Mucosa of descending colon (tissue), 3 donors: ENCODE measurements around the gene DLGAP1. TPM values are rescaled to one million over a fixed set of nuclear protein-coding genes. Genes with fewer than 3 reads are reported as not detected.

Experiments
- ATAC-seq: fragments of 200-7000 bp; cut with Tn5 transposase; one replicate; pipeline ENCODE4 v1.9.1; 2020; ENCODE audit warnings: mild to moderate bottlenecking, moderate library complexity
- DNase-seq, 3 donors: peaks; one replicate each; pipeline ENCODE4 v3.0.0-alpha.2; 2020
- H3K36me3 ChIP-seq: fragments of 200-600 bp; one replicate; pipeline ENCODE4 v1.8.0; 2021; ENCODE audit warnings: low read depth, mild to moderate bottlenecking
- H3K4me1 ChIP-seq: fragments of 200-600 bp; one replicate; pipeline ENCODE4 v1.8.0; 2021; ENCODE audit warnings: low read depth, mild to moderate bottlenecking
- H3K4me3 ChIP-seq: fragments of 200-600 bp; one replicate; pipeline ENCODE4 v1.8.0; 2021; ENCODE audit warnings: mild to moderate bottlenecking
- H3K9me3 ChIP-seq: fragments of 200-600 bp; one replicate; pipeline ENCODE4 v1.8.0; 2021; ENCODE audit warnings: mild to moderate bottlenecking
- intact Hi-C, 2 donors: fragments of 100-400 bp; cut with DNase I in 1 of 2; cut with micrococcal nuclease in 1 of 2; formaldehyde crosslinking; loops; one replicate each; pipeline versions ENCODE4 v1.11.0 to v1.11.1; 2022; cut with DNase I, micrococcal nuclease
- total RNA-seq, 3 donors: library from RNA; stranded (reverse); fragmentation: NEBNext Ultra II Directional in 2 of 3; extraction: Animal tissue kit (Norgen Biotek cat#: 25700) in 2 of 3; gene quantifications; one replicate each; pipeline versions ENCODE4 v1.2.1 to v1.2.4, GENCODE V29; 2021 to 2023
- TF ChIP-seq, protein P1 (sequence below): fragments of 200-600 bp; IDR thresholded peaks from one replicate; pipeline ENCODE4 v1.8.0; 2022; ENCODE audit warnings: antibody characterized with exemption, mild to moderate bottlenecking
- donor health status: DM: no; HTN: no; CAD: no; lungs with moderate emphysema.
- donor health status: DM: no; HTN: no; CAD: no.
- donor health status: DM: no; HTN: yes; CAD: no.

Gene DLGAP1
- total RNA-seq, 3 donors from 2014 or later: 0.46 to 6.8 (median 4.1) TPM

DNA sequence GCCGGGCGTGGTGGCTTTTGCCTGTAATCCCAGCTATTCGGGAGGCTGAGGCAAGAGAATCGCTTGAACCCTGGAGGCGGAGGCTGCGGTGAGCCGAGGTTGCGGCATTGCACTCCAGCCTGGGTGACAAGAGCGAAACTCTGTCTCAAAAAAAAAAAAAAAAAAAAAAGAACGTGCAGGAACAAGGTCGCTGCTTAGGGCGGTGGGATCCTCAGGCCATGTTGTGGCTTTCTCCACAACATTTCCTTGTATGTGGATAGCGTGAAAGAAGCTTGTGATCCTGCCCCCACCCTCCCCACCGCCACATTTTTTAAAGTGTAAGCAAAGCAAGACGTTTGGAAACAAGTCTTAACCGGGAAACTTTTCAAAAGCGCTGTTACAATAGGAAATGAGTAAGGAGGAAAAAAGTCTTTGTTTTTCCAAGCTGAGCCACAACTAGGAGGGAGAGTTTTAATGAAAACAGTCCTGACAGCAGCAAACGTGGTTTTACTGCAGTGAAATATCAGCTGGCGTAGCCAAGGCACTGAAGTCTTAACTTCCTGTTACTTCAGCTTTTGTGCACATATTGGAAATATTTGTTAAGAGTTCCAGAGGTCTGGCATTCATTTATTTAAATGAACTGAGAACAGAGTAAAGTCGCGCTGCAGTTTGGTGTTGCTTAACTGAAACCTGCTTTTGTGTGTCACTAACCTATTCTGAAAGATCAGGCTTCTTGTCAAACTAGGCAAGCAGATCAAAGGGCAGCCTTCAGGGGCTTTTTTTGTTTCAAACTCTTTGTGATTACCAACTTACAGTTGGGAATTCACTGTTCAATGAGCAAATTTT lies 1001.4 kb downstream of the DLGAP1 start:
- no peak for ATAC-seq
- Histone ChIP-seq H3K4me3 (peak overlapping the region; percentile 4), H3K9me3 (no peaks in the 10 kb centered on the region), H3K36me3 (no peaks in the 10 kb centered on the region), H3K4me1 (peaks cover 30% of the 10 kb centered on the region)
- DNase-seq: peak; percentile 59 to 68 (median 59)
- intact Hi-C loops: loop anchor here (5.0 to 10.0 kb wide), 2 partner anchors 144 to 211 kb away; no protein-coding TSS in a partner anchor
- TF ChIP-seq, protein P1, sequence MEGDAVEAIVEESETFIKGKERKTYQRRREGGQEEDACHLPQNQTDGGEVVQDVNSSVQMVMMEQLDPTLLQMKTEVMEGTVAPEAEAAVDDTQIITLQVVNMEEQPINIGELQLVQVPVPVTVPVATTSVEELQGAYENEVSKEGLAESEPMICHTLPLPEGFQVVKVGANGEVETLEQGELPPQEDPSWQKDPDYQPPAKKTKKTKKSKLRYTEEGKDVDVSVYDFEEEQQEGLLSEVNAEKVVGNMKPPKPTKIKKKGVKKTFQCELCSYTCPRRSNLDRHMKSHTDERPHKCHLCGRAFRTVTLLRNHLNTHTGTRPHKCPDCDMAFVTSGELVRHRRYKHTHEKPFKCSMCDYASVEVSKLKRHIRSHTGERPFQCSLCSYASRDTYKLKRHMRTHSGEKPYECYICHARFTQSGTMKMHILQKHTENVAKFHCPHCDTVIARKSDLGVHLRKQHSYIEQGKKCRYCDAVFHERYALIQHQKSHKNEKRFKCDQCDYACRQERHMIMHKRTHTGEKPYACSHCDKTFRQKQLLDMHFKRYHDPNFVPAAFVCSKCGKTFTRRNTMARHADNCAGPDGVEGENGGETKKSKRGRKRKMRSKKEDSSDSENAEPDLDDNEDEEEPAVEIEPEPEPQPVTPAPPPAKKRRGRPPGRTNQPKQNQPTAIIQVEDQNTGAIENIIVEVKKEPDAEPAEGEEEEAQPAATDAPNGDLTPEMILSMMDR: no peak

DNA sequence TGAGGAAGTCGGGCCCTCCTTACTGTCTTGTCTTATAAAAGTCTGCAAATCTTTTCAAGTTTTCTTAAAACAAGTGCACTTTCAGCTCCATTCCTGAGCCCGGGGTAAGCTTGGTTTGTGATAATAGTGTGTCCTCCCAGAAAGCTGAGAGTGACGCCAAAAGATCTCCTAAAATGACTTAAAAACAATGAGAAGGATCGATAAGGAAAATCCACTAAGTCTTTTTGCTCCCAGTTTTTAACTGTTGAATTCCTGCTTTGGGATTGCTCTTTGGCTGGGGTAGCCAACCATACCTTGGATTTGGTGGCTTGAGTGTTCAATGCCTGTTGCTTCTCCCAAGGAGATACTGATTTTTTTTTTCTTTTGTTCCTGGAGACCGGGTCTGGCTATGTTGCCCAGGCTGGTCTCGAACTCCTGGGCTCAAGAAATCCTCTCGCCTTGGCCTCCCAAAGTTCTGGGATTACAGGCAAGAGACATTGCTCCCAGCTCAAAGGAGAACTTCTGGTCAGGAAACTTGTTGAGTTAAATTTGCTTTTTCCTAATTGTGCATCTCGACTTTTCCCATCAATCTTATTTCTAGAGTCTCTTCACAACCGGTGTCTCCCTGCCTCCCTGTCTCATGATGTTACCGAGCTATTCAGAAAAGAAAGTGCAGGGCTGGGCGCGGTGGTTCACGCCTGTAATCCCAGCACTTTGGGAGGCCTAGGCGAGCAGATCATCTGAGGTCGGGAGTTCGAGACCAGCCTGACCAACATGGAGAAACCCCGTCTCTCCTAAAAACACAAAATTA lies 1002.2 kb downstream of the DLGAP1 start:
- Histone ChIP-seq H3K9me3 (no peaks in the 10 kb centered on the region), H3K4me3 (peak overlapping the region; percentile 85), H3K36me3 (no peaks in the 10 kb centered on the region), H3K4me1 (peaks cover 22% of the 10 kb centered on the region)
- intact Hi-C loops: loop anchor here (5.0 to 10.0 kb wide), 2 partner anchors 144 to 212 kb away; no protein-coding TSS in a partner anchor
- TF ChIP-seq, protein P1: no peak
- DNase-seq (peak in 1 of 3 donors; percentile 52), ATAC-seq (no peak)

DNA sequence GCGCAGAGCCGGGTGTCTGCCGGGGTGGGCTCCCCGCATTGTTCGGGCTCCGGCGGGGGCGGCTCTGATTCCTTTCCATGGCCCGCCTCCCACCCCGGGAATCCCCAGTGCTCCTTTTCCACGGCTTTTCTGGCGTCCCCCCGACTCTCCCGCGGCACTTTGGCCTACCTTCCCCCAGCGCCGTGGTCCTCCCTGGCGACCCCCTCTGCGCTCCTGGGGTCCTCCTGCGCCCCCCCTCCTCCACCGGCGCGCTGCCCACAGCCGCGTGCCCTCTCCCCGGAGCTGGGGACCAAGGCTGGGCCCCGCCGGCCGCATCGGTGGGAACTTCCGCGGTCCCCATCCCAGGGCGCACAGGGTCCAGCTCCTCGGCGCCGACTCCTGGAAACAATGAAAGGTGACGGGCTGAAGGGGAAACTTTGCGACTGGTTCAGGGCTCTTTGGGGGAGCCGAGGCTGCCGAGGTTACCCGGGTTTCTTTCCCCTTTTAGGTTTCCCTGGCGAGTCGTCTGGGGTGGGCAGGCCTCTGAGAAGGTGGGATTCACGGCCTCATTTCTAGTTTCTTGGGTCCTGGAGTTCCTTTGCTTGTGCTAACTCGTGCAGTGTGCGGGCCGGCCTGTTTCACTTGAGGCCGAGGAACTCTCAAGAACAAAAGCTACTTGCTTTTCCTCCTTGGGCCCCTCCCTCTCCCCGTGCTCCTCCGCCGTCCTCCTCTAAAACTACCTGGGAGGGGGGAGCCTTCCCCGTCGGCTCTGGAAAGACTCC lies 1002.9 kb downstream of the DLGAP1 start:
- ATAC-seq (no peak), DNase-seq (peak; percentile 81 to 85 (median 84))
- intact Hi-C loops: loop anchor here (5.0 to 10.0 kb wide), 2 partner anchors 145 to 213 kb away; no protein-coding TSS in a partner anchor

DNA sequence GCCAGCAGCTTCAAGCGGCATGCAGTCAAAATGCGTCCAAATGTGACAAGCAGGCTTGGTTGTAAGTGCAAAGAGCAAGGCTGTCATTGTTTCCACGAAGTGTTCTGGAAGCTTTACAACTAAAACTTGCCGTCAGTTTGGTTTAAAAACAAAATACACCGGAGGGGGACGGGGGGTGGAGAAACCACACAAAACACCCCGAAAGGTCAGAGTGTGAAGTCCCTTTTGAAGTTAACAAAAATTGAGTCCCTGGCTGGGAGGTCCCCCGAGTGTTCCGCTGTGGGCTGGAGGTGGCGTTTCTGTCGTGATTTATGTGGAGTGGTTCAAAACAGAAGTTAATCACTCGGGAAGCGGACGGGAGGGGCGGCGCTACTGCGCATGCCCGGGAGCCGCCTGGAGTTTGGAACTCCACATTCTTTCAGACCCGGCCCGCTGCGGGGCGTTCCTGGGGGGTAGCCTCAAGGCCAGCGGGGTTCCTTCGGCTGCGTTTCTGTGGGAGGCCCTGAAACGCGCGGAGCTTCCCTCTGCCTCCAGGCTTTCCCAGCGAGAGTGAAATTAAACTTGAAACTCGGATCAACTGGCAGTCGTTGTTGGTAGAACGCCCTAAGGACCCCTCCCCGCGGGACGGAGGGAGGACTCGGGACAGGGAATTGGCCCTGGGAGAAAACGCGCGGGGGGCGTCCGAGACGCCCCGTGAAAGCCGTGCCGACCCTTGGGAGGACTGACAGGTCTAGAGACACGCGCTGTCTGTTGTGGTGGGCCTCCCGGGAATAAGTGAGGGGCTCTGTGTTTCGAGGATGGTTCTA lies 1003.7 kb downstream of the DLGAP1 start:
- Histone ChIP-seq H3K4me1 (peaks cover 18% of the 10 kb centered on the region), H3K9me3 (no peaks in the 10 kb centered on the region), H3K36me3 (no peaks in the 10 kb centered on the region), H3K4me3 (peak overlapping the region; percentile 85)
- intact Hi-C loops: loop anchor here (5.0 to 10.0 kb wide), 2 partner anchors 146 to 213 kb away; no protein-coding TSS in a partner anchor
- DNase-seq (peak; percentile 95 to 97 (median 95)), ATAC-seq (peak; percentile 28)
- TF ChIP-seq, protein P1: no peak

More for the DNA sequence above, 1002.9 kb downstream of the DLGAP1 start:
- no peaks in the 10 kb centered on the region for H3K36me3 ChIP-seq
- H3K4me3 ChIP-seq: peak overlapping the region; percentile 85
- TF ChIP-seq, protein P1: no peak
- no peaks in the 10 kb centered on the region for H3K9me3 ChIP-seq
- H3K4me1 ChIP-seq: peaks cover 15% of the 10 kb centered on the region
